ENCODE results near the gene FER1L5.

Gene FER1L5

DNA sequence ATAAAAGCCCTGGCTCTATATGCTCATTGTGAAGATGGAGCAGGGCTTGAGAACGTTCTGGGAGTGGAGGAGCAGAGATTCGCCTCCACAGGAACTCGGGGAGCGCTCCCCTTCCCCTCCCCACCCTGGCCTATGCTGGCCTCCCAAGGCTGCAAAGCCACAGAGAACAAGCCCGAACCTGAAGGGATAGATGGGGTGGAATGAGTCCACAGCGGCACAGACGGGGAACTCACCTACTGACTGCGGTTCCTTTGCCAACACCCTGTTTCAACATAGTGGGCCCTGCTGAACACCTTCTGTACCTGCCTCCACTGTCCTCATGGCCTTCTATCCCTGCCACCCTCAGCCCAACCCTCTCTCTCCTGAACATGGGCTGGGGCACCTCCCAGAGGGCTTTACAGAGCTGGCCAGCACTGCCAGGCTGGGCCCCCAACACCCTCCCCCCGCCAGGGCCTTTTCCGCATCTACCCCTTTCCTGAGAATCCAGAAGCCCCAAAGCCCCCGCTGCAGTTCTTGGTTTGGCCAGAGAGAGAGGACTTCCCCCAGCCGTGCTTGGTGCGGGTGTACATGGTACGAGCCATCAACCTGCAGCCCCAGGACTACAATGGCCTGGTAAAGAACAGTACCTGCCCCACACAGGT is 55.8 kb downstream of the FER1L5 start:
- DNase-seq (ENCODE audit: low read depth): no peak

DNA sequence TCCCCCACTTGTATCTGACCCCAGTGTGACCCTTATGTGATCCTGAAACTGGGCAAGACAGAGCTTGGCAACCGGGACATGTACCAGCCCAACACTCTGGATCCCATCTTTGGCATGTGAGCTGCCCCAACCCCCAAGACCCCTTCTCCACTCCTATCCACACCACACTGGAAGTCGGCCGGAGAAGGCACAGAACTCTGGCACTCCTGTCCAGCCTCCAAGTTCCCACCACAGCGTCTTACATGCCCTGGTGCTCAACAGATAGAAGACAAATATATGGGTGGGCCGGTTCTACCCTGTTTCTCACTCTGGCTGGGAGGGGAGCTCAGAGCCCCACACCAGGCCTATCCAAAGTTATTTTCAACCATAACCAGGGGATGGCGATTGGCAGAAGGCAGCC is 56.5 kb downstream of the FER1L5 start:
- no peak for DNase-seq (ENCODE audit: low read depth)

- DNase-seq (ENCODE audit: low read depth): no peak
Measured at GRCh38 chr2:96699621-96700020, 57.1 kb downstream of the FER1L5 start.

DNA sequence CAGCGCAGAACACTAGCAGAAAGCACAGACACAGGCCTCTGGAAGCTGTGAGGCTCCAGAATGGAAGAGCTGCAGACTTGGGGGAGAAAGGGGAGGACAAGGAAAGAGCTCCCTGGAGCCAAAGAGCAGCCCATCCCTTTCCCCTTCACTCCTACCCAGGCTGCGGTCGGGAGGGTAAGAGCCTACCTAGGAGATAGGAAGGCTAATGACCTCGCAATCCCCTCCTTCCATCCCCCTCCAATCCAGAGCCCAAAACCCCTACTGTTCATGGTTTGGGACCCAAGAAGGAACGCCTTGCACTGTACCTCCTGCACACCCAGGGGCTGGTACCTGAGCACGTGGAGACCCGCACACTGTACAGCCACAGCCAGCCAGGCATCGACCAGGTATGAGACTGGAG is 57.5 kb downstream of the FER1L5 start:
- no peak for DNase-seq (ENCODE audit: low read depth)

GRCh38 chr2:96701636-96702035 is 59.1 kb downstream of the FER1L5 start:
- DNase-seq (ENCODE audit: low read depth): no peak

DNA sequence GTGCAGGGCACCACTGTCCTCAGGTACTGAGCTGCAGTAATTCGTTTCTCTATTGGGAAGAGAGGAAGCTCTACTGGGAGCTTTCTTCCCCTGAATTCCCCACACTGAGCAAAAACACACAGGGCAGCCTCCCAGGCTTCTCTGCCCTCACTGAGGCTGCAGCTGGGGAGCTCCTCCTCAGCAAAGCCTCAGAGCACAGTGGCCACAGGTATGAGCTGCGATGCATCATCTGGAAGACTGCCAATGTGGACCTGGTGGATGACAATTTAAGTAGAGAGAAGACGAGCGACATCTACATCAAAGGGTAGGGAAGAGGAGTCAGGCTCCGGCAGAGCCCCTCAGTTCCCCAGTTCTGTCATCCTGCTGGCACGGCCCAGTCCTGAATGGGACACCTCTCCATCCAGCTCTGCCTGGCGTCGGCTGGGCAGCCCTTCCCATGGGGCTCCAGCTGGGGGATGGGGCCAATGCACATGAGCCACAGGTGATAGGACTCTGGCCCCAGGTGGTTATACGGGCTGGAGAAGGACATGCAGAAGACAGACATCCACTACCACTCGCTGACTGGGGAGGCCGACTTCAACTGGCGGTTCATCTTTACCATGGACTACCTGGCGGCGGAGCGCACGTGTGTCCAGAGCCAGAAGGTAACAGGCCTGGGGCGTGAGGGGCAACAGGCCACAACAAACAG is 59.7 kb downstream of the FER1L5 start:
- DNase-seq (ENCODE audit: low read depth): peak; percentile 20

DNA sequence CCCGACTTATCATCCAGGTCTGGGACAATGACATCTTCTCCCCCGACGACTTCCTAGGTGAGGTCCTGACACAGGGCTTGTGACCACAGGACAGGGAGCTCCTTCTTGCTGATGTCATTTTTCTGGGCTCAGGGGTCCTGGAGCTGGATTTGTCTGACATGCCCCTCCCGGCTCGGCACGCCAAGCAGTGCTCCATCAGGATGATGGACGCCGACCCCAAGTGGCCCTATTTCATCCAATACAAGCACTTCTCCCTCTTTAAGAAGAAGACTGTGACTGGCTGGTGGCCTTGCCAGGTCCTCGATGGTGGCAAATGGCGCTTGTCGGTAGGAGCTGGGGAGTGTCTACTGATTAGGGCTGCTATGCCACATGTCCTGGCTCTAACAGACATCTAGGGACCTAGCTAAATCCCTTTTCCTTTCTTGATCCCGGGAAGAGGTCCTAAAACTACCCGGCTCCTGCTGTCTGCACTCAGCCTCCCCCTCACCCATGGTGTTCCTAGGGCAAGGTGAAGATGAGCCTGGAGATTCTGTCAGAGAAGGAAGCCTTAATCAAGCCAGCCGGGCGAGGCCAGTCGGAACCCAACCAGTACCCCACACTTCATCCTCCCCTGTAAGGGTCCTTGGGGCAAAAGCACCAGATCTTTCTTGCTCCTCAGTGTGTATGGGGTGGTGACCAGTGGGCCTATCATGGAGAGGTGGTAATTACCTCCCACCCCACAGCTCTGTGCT is 60.6 kb downstream of the FER1L5 start:
- DNase-seq (ENCODE audit: low read depth): no peak

- no peak for DNase-seq (ENCODE audit: low read depth)
Measured at GRCh38 chr2:96710985-96711384, 68.4 kb downstream of the FER1L5 start.

DNA sequence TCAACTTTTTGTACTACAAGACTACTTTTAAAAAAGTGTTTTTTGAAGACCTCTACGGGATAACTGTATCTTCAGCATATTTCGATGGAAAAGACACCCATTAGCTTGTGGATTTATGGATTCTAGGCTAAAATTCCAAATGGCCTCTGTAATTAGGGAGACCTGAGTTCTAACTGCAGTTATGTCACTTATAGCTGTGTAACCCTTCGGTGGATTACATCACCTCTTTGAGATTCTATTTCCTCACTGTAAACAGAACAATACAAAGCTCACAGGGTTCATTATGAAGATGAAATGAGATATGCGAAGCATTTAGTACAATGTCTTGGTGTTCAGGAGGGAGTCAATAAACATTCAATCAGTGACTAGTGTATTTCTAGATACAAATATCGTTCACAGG is 73.1 kb downstream of the FER1L5 start:
- peak; percentile 23 for DNase-seq (ENCODE audit: low read depth)

- no peak for DNase-seq (ENCODE audit: low read depth)
Measured at GRCh38 chr2:96716388-96716787, 73.8 kb downstream of the FER1L5 start.

DNA sequence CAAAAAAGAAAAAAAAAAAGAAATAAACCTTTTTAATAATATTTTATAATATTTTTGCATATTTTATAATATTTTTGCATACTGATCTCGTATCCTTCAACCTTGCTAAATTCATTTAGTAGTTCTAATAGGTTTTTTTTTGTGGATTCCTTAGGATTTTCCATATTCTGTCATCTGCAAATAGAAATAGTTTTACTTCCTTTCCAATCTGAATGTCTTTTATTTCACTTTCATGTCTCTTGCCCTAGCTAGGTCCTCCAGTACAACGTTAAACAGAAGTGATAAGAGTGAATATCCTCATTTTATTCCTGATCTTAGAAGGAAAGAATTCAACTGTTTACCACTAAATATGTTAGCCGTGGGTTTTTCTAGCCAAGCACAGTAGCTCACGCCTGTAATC is 83.6 kb downstream of the FER1L5 start:
- DNase-seq (ENCODE audit: low read depth): no peak

GRCh38 chr2:96727431-96727830 is 84.9 kb downstream of the FER1L5 start:
- peak; percentile 87 for DNase-seq (ENCODE audit: low read depth)

- DNase-seq (ENCODE audit: low read depth): no peak
Measured at GRCh38 chr2:96729748-96730147, 87.2 kb downstream of the FER1L5 start.

DNA sequence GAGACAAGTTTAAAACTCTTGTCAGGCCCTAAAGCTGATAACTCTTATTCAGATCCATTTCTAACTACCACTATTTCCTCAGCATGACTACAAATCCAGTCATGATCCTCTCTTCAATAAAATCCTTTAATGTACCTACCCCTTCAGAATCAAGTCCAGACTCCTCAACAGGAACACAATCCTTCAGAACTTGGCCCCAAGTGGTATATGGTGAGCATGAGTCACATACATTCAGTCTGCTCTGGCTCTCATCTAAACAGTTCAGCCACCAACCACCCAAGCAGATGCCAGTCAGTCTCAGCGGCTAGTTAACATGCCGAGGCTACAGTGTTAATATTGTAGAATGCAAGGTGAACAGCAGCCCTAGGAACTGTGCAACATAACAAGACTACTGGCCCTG is 87.6 kb downstream of the FER1L5 start:
- peak; percentile 70 for DNase-seq (ENCODE audit: low read depth)

DNA sequence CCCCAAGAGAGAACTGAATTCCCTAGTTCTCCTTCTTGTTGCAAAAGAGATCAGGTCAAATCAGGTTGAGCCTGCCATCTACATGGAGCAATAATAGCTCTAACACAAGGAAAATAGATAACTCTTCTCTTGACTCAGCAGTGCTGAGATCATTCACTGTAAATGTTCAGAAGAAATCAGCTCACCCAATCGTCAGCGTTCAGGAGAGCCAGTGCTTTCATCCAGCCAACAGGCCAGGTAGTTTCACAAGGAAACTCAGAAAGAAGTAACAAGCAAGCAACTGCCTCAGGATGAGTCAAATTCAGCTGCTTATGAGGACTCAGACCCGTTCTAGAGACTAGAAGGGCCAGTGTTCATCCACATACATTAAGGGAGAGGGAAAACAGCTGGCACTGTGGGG is 91.4 kb downstream of the FER1L5 start:
- peak; percentile 59 for DNase-seq (ENCODE audit: low read depth)

- DNase-seq (ENCODE audit: low read depth): no peak
Measured at GRCh38 chr2:96734880-96735583, 92.5 kb downstream of the FER1L5 start.

GRCh38 chr2:96737251-96737650 is 94.7 kb downstream of the FER1L5 start:
- no peak for DNase-seq (ENCODE audit: low read depth)

DNA sequence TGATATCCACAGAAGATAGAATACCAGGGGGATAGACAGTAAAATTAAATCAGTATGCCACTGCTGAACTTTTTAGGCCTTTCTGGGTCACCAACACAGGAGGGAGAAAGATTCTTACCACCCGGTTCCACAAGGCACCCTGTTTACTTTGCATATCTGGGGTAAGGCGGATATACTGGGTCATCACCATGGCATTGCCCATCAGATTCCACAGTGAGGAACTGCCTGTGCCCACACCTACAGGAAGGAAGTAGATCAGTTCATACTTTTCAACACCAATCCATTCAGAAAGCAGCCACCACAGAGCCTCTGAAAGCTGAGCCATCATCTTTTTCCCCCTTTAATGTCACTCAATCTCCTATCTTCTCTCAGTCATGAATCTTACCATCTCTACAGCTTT is 95.3 kb downstream of the FER1L5 start:
- DNase-seq (ENCODE audit: low read depth): no peak

GRCh38 chr2:96739076-96739632 is 96.6 kb downstream of the FER1L5 start:
- peak; percentile 58 for DNase-seq (ENCODE audit: low read depth)

GRCh38 chr2:96739633-96740428 is 97.3 kb downstream of the FER1L5 start, which contains the start of gene LMAN2L:
Gene LMAN2L, minus strand, starts transcription at chr2:96740064. Its CDS starts 24 bp downstream, at chr2:96740040.
- DNase-seq (ENCODE audit: low read depth): peak; percentile 95

DNA sequence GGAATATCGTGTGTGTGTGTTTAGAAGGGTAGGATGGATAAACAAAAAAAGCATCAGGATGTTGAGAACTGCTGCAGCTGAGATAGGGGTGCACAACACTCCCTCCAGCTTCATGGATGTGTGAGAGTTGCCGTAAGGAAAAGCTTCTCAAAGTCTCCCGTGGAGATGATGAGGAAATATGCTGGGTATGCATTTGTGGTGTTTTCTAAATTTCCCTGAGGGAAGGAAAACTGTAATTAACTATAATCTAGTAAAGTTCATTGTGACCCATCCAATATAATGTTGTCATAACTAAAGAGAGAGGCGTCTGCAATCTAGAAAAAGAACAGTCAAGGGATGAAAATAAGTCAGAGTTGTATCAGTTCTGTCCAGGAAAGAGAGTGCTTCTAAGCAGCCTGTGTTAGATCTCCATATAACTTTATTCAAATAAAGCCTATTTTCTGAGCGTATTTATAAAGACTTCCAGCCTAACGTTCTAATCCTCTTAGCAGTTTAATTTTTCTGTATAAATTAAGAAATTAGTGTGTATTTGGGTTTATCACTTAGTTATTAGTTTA is 104.6 kb downstream of the FER1L5 start:
- no peak for DNase-seq (ENCODE audit: low read depth)

Data from amniotic epithelial cell (primary cell).